SK-N-SH treated with all-trans-retinoic acid at 6 μM for 48 hours (cell line): ENCODE results near the gene GATAD1.

Experiments used
- OSR1 ChIP-seq: fragments of 250-450 bp; sonication (Bioruptor Pico); IDR thresholded peaks from 2 replicates; pipeline ENCODE4 v1.8.0; 2022; ENCODE audit warnings: moderate library complexity, mild to moderate bottlenecking, inconsistent platforms
- PATZ1 ChIP-seq: fragments of 250-450 bp; sonication (Bioruptor Pico); IDR thresholded peaks from 2 replicates; pipeline ENCODE4 v1.8.0; 2020; ENCODE audit warnings: mild to moderate bottlenecking, moderate library complexity, borderline replicate concordance
- TCF4 ChIP-seq: fragments of 250-450 bp; sonication (Bioruptor Pico); IDR thresholded peaks from 2 replicates; pipeline ENCODE4 v1.8.0; 2021; ENCODE audit warnings: mild to moderate bottlenecking, moderate library complexity, borderline replicate concordance
- ZFP30 ChIP-seq: fragments of 450-650 bp; formaldehyde crosslinking; IDR thresholded peaks from 2 replicates; pipeline ENCODE4 v1.5.0; 2022; ENCODE audit warnings: mild to moderate bottlenecking, moderate library complexity

DNA sequence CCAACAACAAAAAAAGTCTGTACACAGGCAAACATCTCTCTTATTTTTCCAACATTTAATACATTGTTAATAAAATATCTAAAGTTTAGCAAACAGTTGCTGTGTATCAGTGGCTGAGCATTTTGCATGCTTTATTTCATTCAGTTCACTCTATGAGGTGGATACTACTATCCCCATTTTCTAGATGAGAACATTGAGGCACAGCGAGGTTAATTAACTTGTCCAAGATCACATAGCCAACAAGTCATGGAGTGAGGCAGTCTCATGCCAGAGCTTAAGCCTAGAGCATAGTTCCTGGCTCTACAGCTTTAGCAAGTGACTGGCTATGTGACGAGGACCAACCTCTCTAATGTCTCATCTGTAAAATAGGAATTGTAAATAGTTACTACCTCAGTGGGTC is 4.4 kb downstream of the GATAD1 start:
- TF ChIP-seq OSR1 (CRISPR knock-in tag): no peak
- no peak for TF ChIP-seq TCF4 (CRISPR knock-in tag)
- no peak for TF ChIP-seq ZFP30 (CRISPR knock-in tag)
- TF ChIP-seq PATZ1 (CRISPR knock-in tag): no peak
